Endothelial cell of umbilical vein (primary cell): ENCODE measurements around the gene AGMO. TPM values are rescaled to one million over a fixed set of nuclear protein-coding genes. Genes with fewer than 3 reads are reported as not detected.

Source experiments
- BruUV-seq: library from RNA; stranded (reverse); fragments of 400-500 nt; replicated peaks from 2 replicates; lab custom pipeline; 2021; lab: Mats Ljungman, UMichigan
- CTCF ChIA-PET: fragments of 300-600, 350-600 bp; sonication (Branson Sonifier 250); formaldehyde crosslinking; loops from one replicate; lab custom pipeline; 2021; ENCODE audit warnings: antibody characterized with exemption, inconsistent platforms; lab: Charles Lee
- POLR2A ChIA-PET: fragments of 300-600, 350-600 bp; sonication (Branson Sonifier 250); formaldehyde crosslinking; loops from one replicate; lab custom pipeline; 2021; ENCODE audit warnings: antibody characterized with exemption, inconsistent platforms; lab: Charles Lee
- DNase-seq: peaks from one replicate; pipeline ENCODE4 v3.0.0-alpha.2; 2011; ENCODE audit warnings: low read depth, low spot score
- FAIRE-seq: peaks from 2 replicates; lab custom pipeline; 2011; peaks lifted over from hg19 to GRCh38; lab: Jason Lieb, UNC
- H2AFZ ChIP-seq: 2 replicates; pipeline ENCODE4 v1.6.0; 2012; ENCODE audit warnings: low read depth, low read length, control low read depth, inconsistent platforms
- H3K27ac ChIP-seq: 2 replicates; pipeline ENCODE4 v1.5.1; 2011; ENCODE audit warnings: low read depth, mild to moderate bottlenecking, control low read depth, low read length, moderate library complexity; ENCODE audit not compliant: insufficient read depth
- H3K27me3 ChIP-seq, 2 experiments: 2 replicates each; pipeline versions ENCODE4 v1.6.0 to v1.6.1; 2011; ENCODE audit warnings: low read length in 2 of 2, mixed read lengths in 1 of 2; ENCODE audit not compliant: control insufficient read depth in 2 of 2, insufficient read depth in 2 of 2
- H3K36me3 ChIP-seq, 2 experiments: 2 replicates in 1 of 2; 3 replicates in 1 of 2; pipeline ENCODE4 v1.5.1; 2011; ENCODE audit warnings: low read length in 2 of 2, mild to moderate bottlenecking in 1 of 2, moderate library complexity in 1 of 2; ENCODE audit not compliant: control insufficient read depth in 2 of 2, insufficient read depth in 2 of 2; ENCODE audit errors: extremely low read depth in 1 of 2
- H3K4me1 ChIP-seq: 3 replicates; pipeline ENCODE4 v1.5.1; 2011; ENCODE audit warnings: mild to moderate bottlenecking, low read length; ENCODE audit not compliant: control insufficient read depth, insufficient read depth; ENCODE audit errors: extremely low read depth
- H3K4me2 ChIP-seq: 2 replicates; pipeline ENCODE4 v1.6.1; 2011; ENCODE audit warnings: low read length, control low read depth, mixed read lengths; ENCODE audit not compliant: insufficient read depth
- H3K4me3 ChIP-seq, 3 experiments: fragments of 200-600 bp in 1 of 3; sonication (generic), shearing (Covaris generic) in 1 of 3; replicated peaks in 1 of 3; 2 replicates each; pipeline ENCODE4 v1.5.1; 2011 to 2016; ENCODE audit warnings: control low read depth in 3 of 3, low read length in 3 of 3, mild to moderate bottlenecking in 2 of 3, inconsistent platforms in 1 of 3, low read depth in 1 of 3, moderate library complexity in 1 of 3; ENCODE audit not compliant: insufficient read depth in 1 of 3
- H3K79me2 ChIP-seq: 2 replicates; pipeline ENCODE4 v1.6.0; 2012; ENCODE audit warnings: low read length, inconsistent platforms; ENCODE audit not compliant: control insufficient read depth, insufficient read depth
- H3K9ac ChIP-seq: replicated peaks from 2 replicates; pipeline ENCODE3; 2011; ENCODE audit warnings: low read length, control low read depth; ENCODE audit not compliant: insufficient read depth; ENCODE audit errors: extremely low read depth
- H3K9me1 ChIP-seq: replicated peaks from 3 replicates; pipeline ENCODE4 v1.6.0; 2011; ENCODE audit warnings: mild to moderate bottlenecking, low read length; ENCODE audit not compliant: control insufficient read depth, insufficient read depth; ENCODE audit errors: extremely low read depth
- H3K9me3 ChIP-seq: replicated peaks from 2 replicates; pipeline ENCODE4 v1.5.1; 2012; ENCODE audit warnings: low read length, inconsistent platforms; ENCODE audit not compliant: control insufficient read depth, insufficient read depth
- H4K20me1 ChIP-seq: replicated peaks from 2 replicates; pipeline ENCODE3; 2011; ENCODE audit warnings: mild to moderate bottlenecking, low read length; ENCODE audit not compliant: control insufficient read depth, insufficient read depth; ENCODE audit errors: extremely low read depth
- EZH2 ChIP-seq: IDR thresholded peaks from 2 replicates; pipeline ENCODE4 v1.6.1; 2012; ENCODE audit warnings: borderline replicate concordance, low read depth, mild to moderate bottlenecking, moderate library complexity, low read length, inconsistent platforms; ENCODE audit not compliant: severe bottlenecking
- FOS ChIP-seq: IDR thresholded peaks from 2 replicates; pipeline ENCODE4 v1.6.1; 2011; ENCODE audit warnings: mild to moderate bottlenecking, low read length, moderate library complexity, borderline replicate concordance; ENCODE audit not compliant: insufficient read depth
- GATA2 ChIP-seq: IDR thresholded peaks from 2 replicates; pipeline ENCODE4 v1.7.0; 2011; ENCODE audit warnings: low read depth, mild to moderate bottlenecking, moderate library complexity, mixed read lengths, low read length; ENCODE audit not compliant: insufficient read length, insufficient read depth
- JUN ChIP-seq: IDR thresholded peaks from 2 replicates; pipeline ENCODE4 v1.6.1; 2011; ENCODE audit warnings: borderline replicate concordance, low read depth; ENCODE audit not compliant: insufficient read length, insufficient read depth
- MYC ChIP-seq: IDR thresholded peaks from one replicate; pipeline ENCODE4 v1.6.1; 2011; ENCODE audit warnings: mild to moderate bottlenecking, low read depth, low read length
- POLR2A ChIP-seq: IDR thresholded peaks from 2 replicates; pipeline ENCODE4 v1.6.1; 2012; ENCODE audit warnings: low read depth, mild to moderate bottlenecking, control low read depth, low read length
- POLR2AphosphoS5 ChIP-seq: IDR thresholded peaks from 2 replicates; pipeline ENCODE4 v1.6.1; 2012; ENCODE audit warnings: low read depth, mild to moderate bottlenecking, control low read depth, low read length, moderate library complexity; ENCODE audit not compliant: insufficient read depth
- dilution Hi-C: fragments of 300-500 bp; cut with MboI; formaldehyde crosslinking; loops from one replicate; pipeline ENCODE4 v1.15.0; 2019; ENCODE audit warnings: low sequenced_read_pairs; ENCODE audit not compliant: extremely low pct_ligation_motif_present
- intact Hi-C: fragments of 100-400 bp; cut with micrococcal nuclease; formaldehyde crosslinking; loops from one replicate; pipeline ENCODE4 v1.10.0; 2022
- polyA plus RNA-seq, 4 experiments: library from polyadenylated mRNA; depleted of rRNA in 3 of 4; stranded (reverse) in 3 of 4; unstranded in 1 of 4; fragments of >200 nt; gene quantifications; 2 replicates each; pipeline versions ENCODE4 v1.2.1 to v1.2.3, GENCODE V29; 2011 to 2012; ENCODE audit warnings: missing spikeins in 1 of 4
- total RNA-seq: library from RNA; stranded (reverse); gene quantifications from 2 replicates; pipeline ENCODE4 v1.2.3, GENCODE V29; 2021
- TF ChIP-seq, protein P1 (sequence below): IDR thresholded peaks from 2 replicates; pipeline ENCODE4 v1.6.1; 2011; ENCODE audit not compliant: insufficient read depth, insufficient read length
- TF ChIP-seq, protein P2 (sequence below), 2 donors: IDR thresholded peaks; 1 replicate in 1 of 2; 2 replicates in 1 of 2; pipeline ENCODE4 v1.5.1; 2011; ENCODE audit warnings: low read length in 2 of 2, mild to moderate bottlenecking in 2 of 2, moderate library complexity in 2 of 2, control low read depth in 1 of 2, inconsistent platforms in 1 of 2, low read depth in 1 of 2; ENCODE audit not compliant: insufficient read depth in 1 of 2; ENCODE audit errors: extremely low read depth in 1 of 2

The AGMO gene
- total and polyA plus RNA-seq, 2 donors (not counting 3 experiments of a cell fraction or from before 2014, with no cell fraction given) = 0.23 to 0.40 TPM

DNA sequence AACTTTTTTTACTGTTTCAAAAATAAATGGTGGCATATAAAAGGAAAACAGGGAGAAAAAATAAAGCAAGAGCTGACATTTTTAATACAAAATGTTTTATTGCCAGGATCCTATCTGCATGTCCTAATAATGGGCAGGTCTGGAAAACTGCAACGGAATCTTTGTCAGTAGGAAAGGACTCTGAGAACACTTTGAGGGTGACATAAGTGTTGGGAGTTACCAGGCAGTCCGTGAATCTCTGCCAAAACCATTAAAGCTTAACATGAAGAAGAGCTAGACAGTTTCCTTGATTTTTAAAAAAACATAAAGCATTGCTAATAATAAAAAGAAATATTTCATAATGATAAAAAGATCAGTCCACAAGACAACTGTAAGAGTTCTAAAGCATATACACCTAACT, 80.7 kb downstream of the AGMO start:
- H3K27ac ChIP-seq = no peak overlapping the region
- no peaks in the 10 kb centered on the region for H3K4me1 ChIP-seq
- no peak overlapping the region for H3K4me3 ChIP-seq
- DNase-seq (no peak), FAIRE-seq (no peak)
- intact Hi-C loops = no loop called here
- H3K4me2 ChIP-seq = no peak overlapping the region
- H3K9ac ChIP-seq = no peak overlapping the region
- TF ChIP-seq, protein P1, sequence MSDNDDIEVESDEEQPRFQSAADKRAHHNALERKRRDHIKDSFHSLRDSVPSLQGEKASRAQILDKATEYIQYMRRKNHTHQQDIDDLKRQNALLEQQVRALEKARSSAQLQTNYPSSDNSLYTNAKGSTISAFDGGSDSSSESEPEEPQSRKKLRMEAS = no peak
- TF ChIP-seq POLR2AphosphoS5 (no peak), POLR2A (no peak), FOS (no peak), GATA2 (no peak), EZH2 (no peak), MYC (no peak), JUN (no peak)
- TF ChIP-seq, protein P2, sequence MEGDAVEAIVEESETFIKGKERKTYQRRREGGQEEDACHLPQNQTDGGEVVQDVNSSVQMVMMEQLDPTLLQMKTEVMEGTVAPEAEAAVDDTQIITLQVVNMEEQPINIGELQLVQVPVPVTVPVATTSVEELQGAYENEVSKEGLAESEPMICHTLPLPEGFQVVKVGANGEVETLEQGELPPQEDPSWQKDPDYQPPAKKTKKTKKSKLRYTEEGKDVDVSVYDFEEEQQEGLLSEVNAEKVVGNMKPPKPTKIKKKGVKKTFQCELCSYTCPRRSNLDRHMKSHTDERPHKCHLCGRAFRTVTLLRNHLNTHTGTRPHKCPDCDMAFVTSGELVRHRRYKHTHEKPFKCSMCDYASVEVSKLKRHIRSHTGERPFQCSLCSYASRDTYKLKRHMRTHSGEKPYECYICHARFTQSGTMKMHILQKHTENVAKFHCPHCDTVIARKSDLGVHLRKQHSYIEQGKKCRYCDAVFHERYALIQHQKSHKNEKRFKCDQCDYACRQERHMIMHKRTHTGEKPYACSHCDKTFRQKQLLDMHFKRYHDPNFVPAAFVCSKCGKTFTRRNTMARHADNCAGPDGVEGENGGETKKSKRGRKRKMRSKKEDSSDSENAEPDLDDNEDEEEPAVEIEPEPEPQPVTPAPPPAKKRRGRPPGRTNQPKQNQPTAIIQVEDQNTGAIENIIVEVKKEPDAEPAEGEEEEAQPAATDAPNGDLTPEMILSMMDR (IDR thresholded peaks at IDR 0.05; ENCODE audit: extremely low read depth in 1 of 2, insufficient read depth in 1 of 2, low read depth in 1 of 2, low read length in 2 of 2) = no peak
- BruUV-seq = no TSS peak
- H3K9me3 ChIP-seq = no peaks in the 10 kb centered on the region
- no peaks in the 10 kb centered on the region for H4K20me1 ChIP-seq
- no peak overlapping the region for H2AFZ ChIP-seq
- CTCF ChIA-PET = interaction anchor here (1.0 kb wide), 1 partner anchor 10 kb away, joined by 3 read pairs; no protein-coding TSS in a partner anchor
- H3K36me3 ChIP-seq = no peaks in the 10 kb centered on the region
- dilution Hi-C loops = no loop called here
- no peaks in the 10 kb centered on the region for H3K79me2 ChIP-seq
- no peaks in the 10 kb centered on the region for H3K9me1 ChIP-seq
- no peaks in the 10 kb centered on the region for H3K27me3 ChIP-seq
- POLR2A ChIA-PET = no interaction called here
